CD14-positive monocyte (primary cell): Measurements from ENCODE around the gene KCNH1. TPM values are rescaled to one million over a fixed set of nuclear protein-coding genes. Genes with fewer than 3 reads are reported as not detected.

Experiments used
- DNase-seq, 3 donors: peaks; one replicate each; pipeline ENCODE4 v3.0.0-alpha.2; 2011 to 2022
- H2AFZ ChIP-seq: 2 replicates; pipeline ENCODE4 v1.6.0; 2012; ENCODE audit warnings: mild to moderate bottlenecking, low read depth, low read length, inconsistent platforms; ENCODE audit not compliant: insufficient read depth, poor library complexity, severe bottlenecking
- H3K27ac ChIP-seq, 2 donors: 1 replicate in 1 of 2; 2 replicates in 1 of 2; pipeline ENCODE4 v1.5.1; 2012 to 2013; ENCODE audit warnings: low read length in 2 of 2, control low read depth in 1 of 2, inconsistent platforms in 1 of 2, low read depth in 1 of 2, mild to moderate bottlenecking in 1 of 2
- H3K27me3 ChIP-seq, 2 donors: one replicate each; pipeline versions ENCODE4 v1.6.0 to v1.6.1; 2011 to 2013; ENCODE audit warnings: low read length in 2 of 2; ENCODE audit not compliant: control insufficient read depth in 2 of 2, insufficient read depth in 2 of 2
- H3K36me3 ChIP-seq, 2 donors: replicated peaks in 1 of 2; 1 replicate in 1 of 2; 2 replicates in 1 of 2; pipeline versions ENCODE4 v1.5.1 to v1.6.1; 2012 to 2013; ENCODE audit warnings: low read length in 2 of 2, control low read depth in 1 of 2, inconsistent platforms in 1 of 2, mild to moderate bottlenecking in 1 of 2; ENCODE audit not compliant: insufficient read depth in 2 of 2, control insufficient read depth in 1 of 2
- H3K4me1 ChIP-seq, 2 donors: 1 replicate in 1 of 2; 2 replicates in 1 of 2; pipeline versions ENCODE4 v1.5.1 to v1.6.1; 2012 to 2013; ENCODE audit warnings: low read length in 2 of 2, control low read depth in 1 of 2, inconsistent platforms in 1 of 2, mild to moderate bottlenecking in 1 of 2, moderate library complexity in 1 of 2; ENCODE audit not compliant: insufficient read depth in 2 of 2, control insufficient read depth in 1 of 2
- H3K4me2 ChIP-seq: replicated peaks from 2 replicates; pipeline ENCODE3; 2012; ENCODE audit warnings: low read length, moderate library complexity, mild to moderate bottlenecking; ENCODE audit not compliant: poor library complexity, severe bottlenecking; ENCODE audit errors: extremely low read depth
- H3K4me3 ChIP-seq, 3 experiments: fragments of 200-600 bp in 1 of 3; sonication (generic) in 1 of 3; replicated peaks in 1 of 3; 1 replicate in 2 of 3; 2 replicates in 1 of 3; pipeline ENCODE4 v1.5.1; 2011 to 2013; ENCODE audit warnings: low read length in 3 of 3, mild to moderate bottlenecking in 3 of 3, control low read depth in 2 of 3, low read depth in 2 of 3, inconsistent platforms in 1 of 3, moderate library complexity in 1 of 3
- H3K79me2 ChIP-seq: 2 replicates; pipeline ENCODE4 v1.6.0; 2012; ENCODE audit warnings: mild to moderate bottlenecking, control low read depth, inconsistent platforms, low read length, moderate library complexity; ENCODE audit not compliant: insufficient read depth
- H3K9ac ChIP-seq: 2 replicates; pipeline ENCODE4 v1.6.0; 2017; ENCODE audit warnings: low read length, mild to moderate bottlenecking; ENCODE audit not compliant: insufficient read depth, poor library complexity, severe bottlenecking
- H3K9me3 ChIP-seq, 2 donors: replicated peaks in 1 of 2; 1 replicate in 1 of 2; 2 replicates in 1 of 2; pipeline versions ENCODE4 v1.5.1 to v1.6.1; 2012 to 2013; ENCODE audit warnings: low read length in 2 of 2, control low read depth in 1 of 2; ENCODE audit not compliant: control insufficient read depth in 1 of 2, insufficient read depth in 1 of 2
- H4K20me1 ChIP-seq: 2 replicates; pipeline ENCODE4 v1.6.0; 2012; ENCODE audit warnings: mild to moderate bottlenecking, low read length, control low read depth, moderate library complexity; ENCODE audit not compliant: insufficient read depth
- H3K27ac Mint-ChIP-seq, 7 donors: one replicate each; pipeline ENCODE4 v1.8.0; 2020; ENCODE audit warnings: mild to moderate bottlenecking in 7 of 7, mixed read lengths in 7 of 7, moderate library complexity in 6 of 7, inconsistent platforms in 2 of 7
- H3K27me3 Mint-ChIP-seq, 3 donors: one replicate each; pipeline ENCODE4 v1.8.0; 2021 to 2022; ENCODE audit warnings: low read depth in 3 of 3, mild to moderate bottlenecking in 3 of 3, mixed read lengths in 3 of 3, moderate library complexity in 3 of 3, inconsistent platforms in 1 of 3
- H3K36me3 Mint-ChIP-seq, 2 donors: one replicate each; pipeline ENCODE4 v1.8.0; 2020; ENCODE audit warnings: mixed read lengths in 2 of 2, inconsistent platforms in 1 of 2, mild to moderate bottlenecking in 1 of 2
- H3K4me1 Mint-ChIP-seq: one replicate; pipeline ENCODE4 v1.8.0; 2020; ENCODE audit warnings: mild to moderate bottlenecking, mixed read lengths
- H3K4me3 Mint-ChIP-seq, 2 donors: one replicate each; pipeline ENCODE4 v1.8.0; 2020; ENCODE audit warnings: mild to moderate bottlenecking in 2 of 2, mixed read lengths in 2 of 2, moderate library complexity in 1 of 2
- H3K9me3 Mint-ChIP-seq, 7 donors: one replicate each; pipeline ENCODE4 v1.8.0; 2020 to 2022; ENCODE audit warnings: mixed read lengths in 7 of 7, mild to moderate bottlenecking in 6 of 7, moderate library complexity in 6 of 7, inconsistent platforms in 2 of 7
- WGBS: methylation state at CpG from one replicate; pipeline ENCODE4 v1.1.5; 2013; ENCODE audit warnings: missing lambda C conversion rate; ENCODE audit not compliant: insufficient coverage; 5-methylcytosine and 5-hydroxymethylcytosine counted together
- intact Hi-C, 2 donors: fragments of 100-400 bp; cut with micrococcal nuclease; formaldehyde crosslinking; loops; one replicate each; pipeline versions ENCODE4 v1.15.0 to v1.15.1; 2023
- polyA plus RNA-seq, 3 donors: library from polyadenylated mRNA; depleted of rRNA in 1 of 3; unstranded in 2 of 3; stranded (reverse) in 1 of 3; fragments of 300-500 nt in 2 of 3; fragments of >200 nt in 1 of 3; fragmentation: Illumina TruSeq in 2 of 3; gene quantifications; 1 replicate in 2 of 3; 2 replicates in 1 of 3; pipeline ENCODE4 v1.2.3, GENCODE V29; 2012 to 2021
- TF ChIP-seq, protein P1 (sequence below): fragments of 200-600 bp; IDR thresholded peaks from one replicate; pipeline ENCODE4 v1.8.0; 2022; ENCODE audit warnings: antibody characterized with exemption, mild to moderate bottlenecking

The KCNH1 gene
- polyA plus RNA-seq, 3 donors = not detected

DNA sequence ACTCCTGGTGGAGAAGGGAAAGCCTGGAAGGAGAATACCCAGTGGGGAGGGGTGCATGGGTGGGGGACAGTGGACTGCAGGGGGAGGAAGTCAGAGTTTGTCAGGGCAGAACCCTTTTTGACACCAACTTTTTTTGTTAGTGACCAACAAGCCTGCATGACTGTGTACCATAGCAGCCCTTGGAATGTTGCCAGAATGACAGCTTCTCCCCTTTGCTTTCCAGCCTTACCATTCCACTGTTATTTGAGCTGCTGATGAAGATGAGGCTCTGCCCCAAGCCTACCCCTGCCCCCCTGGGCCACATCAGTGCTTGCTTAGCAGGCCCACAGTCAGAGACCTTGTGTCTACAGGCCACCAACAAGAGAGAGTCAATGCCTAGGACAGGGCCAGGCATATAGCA lies 464.0 kb downstream of the KCNH1 start:
- H3K9me3 Mint-ChIP-seq = peaks cover 0 to 12% (median 8%) of the 10 kb centered on the region in 7 donors
- no peak overlapping the region for H3K27ac Mint-ChIP-seq
- no peak overlapping the region for H3K4me3 Mint-ChIP-seq
- Histone ChIP-seq H3K9ac (no peak overlapping the region), H3K4me1 (no peaks in the 10 kb centered on the region), H4K20me1 (no peaks in the 10 kb centered on the region), H3K9me3 (no peaks in the 10 kb centered on the region), H3K4me3 (no peak overlapping the region), H2AFZ (no peak overlapping the region), H3K4me2 (no peak overlapping the region), H3K79me2 (no peaks in the 10 kb centered on the region), H3K27ac (no peak overlapping the region), H3K27me3 (no peaks in the 10 kb centered on the region), H3K36me3 (no peaks in the 10 kb centered on the region)
- TF ChIP-seq, protein P1, sequence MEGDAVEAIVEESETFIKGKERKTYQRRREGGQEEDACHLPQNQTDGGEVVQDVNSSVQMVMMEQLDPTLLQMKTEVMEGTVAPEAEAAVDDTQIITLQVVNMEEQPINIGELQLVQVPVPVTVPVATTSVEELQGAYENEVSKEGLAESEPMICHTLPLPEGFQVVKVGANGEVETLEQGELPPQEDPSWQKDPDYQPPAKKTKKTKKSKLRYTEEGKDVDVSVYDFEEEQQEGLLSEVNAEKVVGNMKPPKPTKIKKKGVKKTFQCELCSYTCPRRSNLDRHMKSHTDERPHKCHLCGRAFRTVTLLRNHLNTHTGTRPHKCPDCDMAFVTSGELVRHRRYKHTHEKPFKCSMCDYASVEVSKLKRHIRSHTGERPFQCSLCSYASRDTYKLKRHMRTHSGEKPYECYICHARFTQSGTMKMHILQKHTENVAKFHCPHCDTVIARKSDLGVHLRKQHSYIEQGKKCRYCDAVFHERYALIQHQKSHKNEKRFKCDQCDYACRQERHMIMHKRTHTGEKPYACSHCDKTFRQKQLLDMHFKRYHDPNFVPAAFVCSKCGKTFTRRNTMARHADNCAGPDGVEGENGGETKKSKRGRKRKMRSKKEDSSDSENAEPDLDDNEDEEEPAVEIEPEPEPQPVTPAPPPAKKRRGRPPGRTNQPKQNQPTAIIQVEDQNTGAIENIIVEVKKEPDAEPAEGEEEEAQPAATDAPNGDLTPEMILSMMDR = no peak
- peaks cover 0 to 1% (median 0%) of the 10 kb centered on the region in 3 donors for H3K27me3 Mint-ChIP-seq
- no peak for DNase-seq
- H3K4me1 Mint-ChIP-seq = no peaks in the 10 kb centered on the region
- no peaks in the 10 kb centered on the region for H3K36me3 Mint-ChIP-seq
- intact Hi-C loops = no loop called here

DNA sequence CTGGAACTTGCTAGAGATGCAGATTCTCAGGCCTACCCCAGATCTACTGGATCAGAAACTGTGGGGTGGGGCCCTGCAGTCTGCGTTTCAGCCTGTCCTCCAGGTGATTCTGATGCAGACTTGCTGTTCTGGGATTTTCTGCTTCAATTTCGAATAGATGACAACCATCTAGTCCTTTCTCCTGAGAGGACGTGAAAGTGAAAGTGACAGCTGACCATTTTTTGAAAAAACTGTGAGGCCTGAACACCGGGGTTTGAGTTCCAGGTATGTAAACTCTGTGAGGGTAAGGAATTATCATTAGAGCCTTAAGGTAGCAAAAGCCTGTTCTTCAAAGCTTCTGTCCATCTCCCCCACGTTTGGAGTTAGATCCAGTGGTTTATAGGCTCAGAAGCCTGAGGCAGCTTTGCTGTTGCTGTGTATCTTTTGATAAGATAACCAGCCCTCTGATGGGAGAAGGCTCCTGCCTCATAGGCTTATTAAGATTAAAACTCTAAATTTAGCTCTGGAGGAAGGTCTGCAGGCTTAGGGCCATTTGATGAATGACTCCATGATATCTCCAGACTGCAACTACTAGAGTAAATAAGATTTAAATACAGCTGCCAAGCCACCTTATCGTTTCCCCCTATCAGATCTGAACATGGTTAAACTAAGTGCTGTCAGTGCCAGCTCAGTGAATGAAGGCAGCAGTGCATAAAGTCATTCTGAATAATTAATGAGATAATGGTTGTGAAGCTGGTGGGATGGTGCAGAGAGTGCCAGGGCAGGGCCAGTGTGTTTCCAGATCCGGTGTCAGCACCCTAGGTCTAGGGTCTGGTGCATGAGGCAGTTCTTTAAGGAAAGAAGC lies 470.0 kb downstream of the KCNH1 start:
- Histone ChIP-seq H3K79me2 (no peaks in the 10 kb centered on the region), H3K9me3 (no peaks in the 10 kb centered on the region), H2AFZ (no peak overlapping the region), H3K9ac (no peak overlapping the region), H3K4me3 (no peak overlapping the region), H3K36me3 (no peaks in the 10 kb centered on the region), H3K4me2 (no peak overlapping the region), H3K27ac (no peak overlapping the region), H4K20me1 (no peaks in the 10 kb centered on the region), H3K4me1 (no peaks in the 10 kb centered on the region), H3K27me3 (no peaks in the 10 kb centered on the region)
- Mint-ChIP-seq H3K4me3 (no peak overlapping the region), H3K9me3 (peaks cover 0 to 14% (median 8%) of the 10 kb centered on the region in 7 donors), H3K36me3 (no peaks in the 10 kb centered on the region), H3K27me3 (no peaks in the 10 kb centered on the region), H3K4me1 (no peaks in the 10 kb centered on the region), H3K27ac (peak overlapping the region in 1 of 7 donors; percentile 25)
- intact Hi-C loops = no loop called here
- no peak for DNase-seq
- TF ChIP-seq, protein P1 = no peak
- WGBS = 80% methylated on average over 1 of the region's 7 CpGs
